ENCODE measurements around the gene RNF215. TPM values are rescaled to one million over a fixed set of nuclear protein-coding genes. Genes with fewer than 3 reads are reported as not detected.

RNF215 gene
- total RNA-seq, 3 donors from 2014 or later: 13.3 to 15.4 (median 14.0) TPM

- H3K9me3 ChIP-seq: no peaks in the 10 kb centered on the region
- peaks cover 5% of the 10 kb centered on the region in 2 donors for H3K4me1 ChIP-seq
- TF ChIP-seq POLR2AphosphoS5 (IDR thresholded peaks at IDR 0.05) (no peak), CTCF (IDR thresholded peaks at IDR 0.05) (no peak), POLR2A (IDR thresholded peaks at IDR 0.05) (no peak)
- no peaks in the 10 kb centered on the region for H3K36me3 ChIP-seq
- peak overlapping the region in 2 of 3 donors; percentile 51 to 75 for H3K4me3 ChIP-seq
- intact Hi-C loops (cut with DNase I; ENCODE audit: low total_unique reads): no loop called here
- no peaks in the 10 kb centered on the region for H3K27me3 ChIP-seq
- DNase-seq (ENCODE audit: low spot score in 2 of 2): no peak
- H3K27ac ChIP-seq: peak overlapping the region; percentile 72 to 95
Measured at GRCh38 chr22:30399718-30400117, 12.5 kb upstream of the RNF215 start.

GRCh38 chr22:30398685-30399680 lies 11.8 kb upstream of the RNF215 start:
- Histone ChIP-seq H3K27ac (peak overlapping the region; percentile 86 to 95), H3K4me3 (peak overlapping the region in 2 of 3 donors; percentile 75 to 100), H3K9me3 (no peaks in the 10 kb centered on the region), H3K36me3 (no peaks in the 10 kb centered on the region), H3K27me3 (no peaks in the 10 kb centered on the region), H3K4me1 (peaks cover 5% of the 10 kb centered on the region in 2 donors)
- TF ChIP-seq POLR2A (IDR thresholded peaks at IDR 0.05): no peak
- no peak for TF ChIP-seq POLR2AphosphoS5 (IDR thresholded peaks at IDR 0.05)
- no peak for TF ChIP-seq CTCF (IDR thresholded peaks at IDR 0.05)
- intact Hi-C loops (cut with DNase I; ENCODE audit: low total_unique reads): no loop called here
- no peak for DNase-seq (ENCODE audit: low spot score in 2 of 2)

- no peaks in the 10 kb centered on the region for H3K27me3 ChIP-seq
- H3K36me3 ChIP-seq: no peaks in the 10 kb centered on the region
- H3K9me3 ChIP-seq: no peaks in the 10 kb centered on the region
- H3K4me1 ChIP-seq: peaks cover 5% of the 10 kb centered on the region in 2 donors
- no peak for DNase-seq (ENCODE audit: low spot score in 2 of 2)
- TF ChIP-seq POLR2A (IDR thresholded peaks at IDR 0.05) (no peak), POLR2AphosphoS5 (IDR thresholded peaks at IDR 0.05) (no peak), CTCF (IDR thresholded peaks at IDR 0.05) (no peak)
- intact Hi-C loops (cut with DNase I; ENCODE audit: low total_unique reads): no loop called here
- peak overlapping the region; percentile 86 to 95 for H3K27ac ChIP-seq
- peak overlapping the region; percentile 61 to 100 (median 75) for H3K4me3 ChIP-seq
Measured at GRCh38 chr22:30397656-30398635, 10.7 kb upstream of the RNF215 start.

- peak within 1 kb of the TSS; percentile 86 to 95 for H3K27ac ChIP-seq
- intact Hi-C loops (cut with DNase I; ENCODE audit: low total_unique reads): no loop called here
- no peaks in the 10 kb centered on the region for H3K9me3 ChIP-seq
- peak within 1 kb of the TSS; percentile 61 to 100 (median 75) for H3K4me3 ChIP-seq
- no peak for TF ChIP-seq CTCF (IDR thresholded peaks at IDR 0.05)
- TF ChIP-seq POLR2A (IDR thresholded peaks at IDR 0.05): peak; percentile 18
- TF ChIP-seq POLR2AphosphoS5 (IDR thresholded peaks at IDR 0.05): no peak
- no peaks in the 10 kb centered on the region for H3K27me3 ChIP-seq
- H3K36me3 ChIP-seq: no peaks in the 10 kb centered on the region
- H3K4me1 ChIP-seq: peaks cover 5% of the 10 kb centered on the region in 2 donors
- peak; percentile 72 to 84 for DNase-seq (ENCODE audit: low spot score in 2 of 2)
Measured at GRCh38 chr22:30396871-30397655, 9.9 kb upstream of the RNF215 start, which contains the start of gene SEC14L2. Gene SEC14L2, plus strand, starts transcription at chr22:30397018. Its CDS starts 99 bp downstream, at chr22:30397117.

Data from breast epithelium (tissue), 4 donors.